ENCODE data around the gene BCORL1. TPM values are rescaled to one million over a fixed set of nuclear protein-coding genes. Genes with fewer than 3 reads are reported as not detected.

The BCORL1 gene
- total RNA-seq, 4 donors from 2014 or later: 4.7 to 12.0 (median 6.2) TPM

- WGBS, 2 donors: 65 to 80% methylated on average over 10 to 11 of the region's 11 CpGs
- no peaks in the 10 kb centered on the region for H3K27me3 ChIP-seq
- peak overlapping the region in 2 of 3 donors; percentile 33 to 38 for H3K27ac ChIP-seq
- peaks cover 0 to 11% of the 10 kb centered on the region in 2 donors for H3K4me1 ChIP-seq
- H3K9me3 ChIP-seq: no peaks in the 10 kb centered on the region
- H3K36me3 ChIP-seq: no peaks in the 10 kb centered on the region
- intact Hi-C loops (cut with DNase I): no loop called here
- no peak for TF ChIP-seq POLR2A (IDR thresholded peaks at IDR 0.05)
- TF ChIP-seq, protein P1, sequence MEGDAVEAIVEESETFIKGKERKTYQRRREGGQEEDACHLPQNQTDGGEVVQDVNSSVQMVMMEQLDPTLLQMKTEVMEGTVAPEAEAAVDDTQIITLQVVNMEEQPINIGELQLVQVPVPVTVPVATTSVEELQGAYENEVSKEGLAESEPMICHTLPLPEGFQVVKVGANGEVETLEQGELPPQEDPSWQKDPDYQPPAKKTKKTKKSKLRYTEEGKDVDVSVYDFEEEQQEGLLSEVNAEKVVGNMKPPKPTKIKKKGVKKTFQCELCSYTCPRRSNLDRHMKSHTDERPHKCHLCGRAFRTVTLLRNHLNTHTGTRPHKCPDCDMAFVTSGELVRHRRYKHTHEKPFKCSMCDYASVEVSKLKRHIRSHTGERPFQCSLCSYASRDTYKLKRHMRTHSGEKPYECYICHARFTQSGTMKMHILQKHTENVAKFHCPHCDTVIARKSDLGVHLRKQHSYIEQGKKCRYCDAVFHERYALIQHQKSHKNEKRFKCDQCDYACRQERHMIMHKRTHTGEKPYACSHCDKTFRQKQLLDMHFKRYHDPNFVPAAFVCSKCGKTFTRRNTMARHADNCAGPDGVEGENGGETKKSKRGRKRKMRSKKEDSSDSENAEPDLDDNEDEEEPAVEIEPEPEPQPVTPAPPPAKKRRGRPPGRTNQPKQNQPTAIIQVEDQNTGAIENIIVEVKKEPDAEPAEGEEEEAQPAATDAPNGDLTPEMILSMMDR (IDR thresholded peaks at IDR 0.05): no peak
- no peak overlapping the region for H3K4me3 ChIP-seq (replicated peaks in 1 of 3)
- DNase-seq: peak in 1 of 2 donors; percentile 2
Observed at GRCh38 chrX:130085551-130086446, 103.4 kb downstream of the BCORL1 start.

- DNase-seq: peak in 1 of 2 donors; percentile 2
- H3K9me3 ChIP-seq: no peaks in the 10 kb centered on the region
- H3K27me3 ChIP-seq: no peaks in the 10 kb centered on the region
- intact Hi-C loops (cut with DNase I): no loop called here
- H3K27ac ChIP-seq: peak overlapping the region in 2 of 3 donors; percentile 33 to 38
- H3K36me3 ChIP-seq: no peaks in the 10 kb centered on the region
- H3K4me1 ChIP-seq: peaks cover 0 to 12% of the 10 kb centered on the region in 2 donors
- TF ChIP-seq POLR2A (IDR thresholded peaks at IDR 0.05): no peak
- TF ChIP-seq, protein P1 (IDR thresholded peaks at IDR 0.05): no peak
- H3K4me3 ChIP-seq (replicated peaks in 1 of 3): no peak overlapping the region
- WGBS, 2 donors: 73 to 78% methylated on average over 8 to 12 of the region's 13 CpGs
Observed at GRCh38 chrX:130086447-130087206, 104.2 kb downstream of the BCORL1 start.

- intact Hi-C loops (cut with DNase I): no loop called here
- Histone ChIP-seq H3K36me3 (no peaks in the 10 kb centered on the region), H3K4me1 (peaks cover 0 to 8% of the 10 kb centered on the region in 2 donors), H3K27ac (no peak overlapping the region), H3K9me3 (no peaks in the 10 kb centered on the region), H3K27me3 (no peaks in the 10 kb centered on the region), H3K4me3 (replicated peaks in 1 of 3) (no peak overlapping the region)
- 61 to 89% methylated on average over 3 of the region's 3 CpGs for WGBS, 2 donors
- TF ChIP-seq, protein P1 (IDR thresholded peaks at IDR 0.05): no peak
- TF ChIP-seq POLR2A (IDR thresholded peaks at IDR 0.05): no peak
- DNase-seq: no peak
Observed at GRCh38 chrX:130090364-130090763, 107.9 kb downstream of the BCORL1 start.

DNA sequence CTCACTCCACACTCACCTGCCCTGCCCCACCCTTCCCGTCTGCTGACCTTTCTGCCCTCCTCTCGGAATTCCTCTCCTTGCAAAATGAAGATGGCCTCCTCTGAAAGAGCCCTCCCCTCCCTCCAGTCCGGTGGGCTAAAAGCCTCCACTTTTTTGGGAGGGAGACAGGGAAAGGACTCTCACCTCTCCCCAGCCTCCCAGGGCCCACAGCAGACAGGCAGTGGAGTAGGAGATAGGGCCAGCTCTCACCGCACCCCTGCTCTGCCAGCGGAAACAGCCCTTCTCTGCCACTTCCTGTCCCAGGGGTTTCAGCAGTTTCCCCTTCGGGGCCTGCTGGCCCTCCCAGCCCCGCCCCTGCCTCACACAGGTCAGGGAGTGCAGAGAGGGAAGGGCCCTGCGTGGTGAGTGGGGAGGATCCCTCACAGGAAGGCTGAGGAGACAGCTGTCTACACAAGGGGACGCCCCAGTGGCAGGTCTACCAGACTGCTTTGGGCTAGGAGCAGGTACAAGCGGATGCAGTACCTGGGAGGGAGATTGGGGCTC, 109.6 kb downstream of the BCORL1 start:
- no peak for TF ChIP-seq POLR2A (IDR thresholded peaks at IDR 0.05)
- TF ChIP-seq, protein P1 (IDR thresholded peaks at IDR 0.05): no peak
- WGBS, 2 donors: 44 to 59% methylated on average over 4 to 7 of the region's 10 CpGs
- H3K27ac ChIP-seq: no peak overlapping the region
- H3K36me3 ChIP-seq: no peaks in the 10 kb centered on the region
- peak; percentile 20 to 35 for DNase-seq
- peaks cover 0 to 8% of the 10 kb centered on the region in 2 donors for H3K4me1 ChIP-seq
- no peak overlapping the region for H3K4me3 ChIP-seq (replicated peaks in 1 of 3)
- no peaks in the 10 kb centered on the region for H3K27me3 ChIP-seq
- intact Hi-C loops (cut with DNase I): no loop called here
- H3K9me3 ChIP-seq: no peaks in the 10 kb centered on the region

Measured in thyroid gland (tissue), 4 donors.